HepG2 (cell line): Measurements from ENCODE around the gene CLASP1. TPM values are rescaled to one million over a fixed set of nuclear protein-coding genes. Genes with fewer than 3 reads are reported as not detected.

Experiments
- ATF7-NPFF ChIP-seq: sonication (generic); formaldehyde crosslinking; IDR thresholded peaks from 2 replicates; pipeline ENCODE4 v1.8.1; 2023; ENCODE audit warnings: mild to moderate bottlenecking, low read depth, missing genetic modification reagents, moderate library complexity
- FOXJ3 ChIP-seq: sonication (generic); formaldehyde crosslinking; IDR thresholded peaks from 2 replicates; pipeline ENCODE4 v1.4.0; 2020; ENCODE audit warnings: missing genetic modification reagents, mild to moderate bottlenecking, borderline replicate concordance
- GFI1 ChIP-seq: sonication (generic); formaldehyde crosslinking; IDR thresholded peaks from 2 replicates; pipeline ENCODE4 v1.5.0; 2020; ENCODE audit warnings: missing genetic modification reagents, mild to moderate bottlenecking, borderline replicate concordance
- KLF15 ChIP-seq: sonication (generic); formaldehyde crosslinking; IDR thresholded peaks from 2 replicates; pipeline ENCODE4 v1.8.1; 2023; ENCODE audit warnings: borderline replicate concordance, mild to moderate bottlenecking, inconsistent platforms, missing genetic modification reagents, mixed read lengths
- MTA1 ChIP-seq: sonication (generic); formaldehyde crosslinking; IDR thresholded peaks from 2 replicates; pipeline ENCODE4 v1.4.0; 2020; ENCODE audit warnings: missing genetic modification reagents, mild to moderate bottlenecking, borderline replicate concordance
- MTF2 ChIP-seq: sonication (generic); formaldehyde crosslinking; IDR thresholded peaks from 2 replicates; pipeline ENCODE4 v1.5.0; 2020; ENCODE audit warnings: missing genetic modification reagents, borderline replicate concordance
- NR3C1 ChIP-seq: sonication (generic); formaldehyde crosslinking; IDR thresholded peaks from 2 replicates; pipeline ENCODE4 v1.4.0; 2020; ENCODE audit warnings: missing genetic modification reagents
- RBFOX2 ChIP-seq: fragments of 200-400 bp; formaldehyde crosslinking; IDR thresholded peaks from 2 replicates; pipeline ENCODE4 v1.6.1; 2017; ENCODE audit warnings: low read depth, mild to moderate bottlenecking, low read length
- RFXAP ChIP-seq: sonication (generic); formaldehyde crosslinking; IDR thresholded peaks from 2 replicates; pipeline ENCODE4 v1.4.0; 2020; ENCODE audit warnings: missing genetic modification reagents, borderline replicate concordance
- SMAD1 ChIP-seq: sonication (generic); formaldehyde crosslinking; IDR thresholded peaks from 2 replicates; pipeline ENCODE4 v1.4.0; 2020; ENCODE audit warnings: missing genetic modification reagents, low read depth, mild to moderate bottlenecking, borderline replicate concordance
- SP4 ChIP-seq: sonication (generic); formaldehyde crosslinking; IDR thresholded peaks from 2 replicates; pipeline ENCODE4 v1.8.1; 2023; ENCODE audit warnings: mild to moderate bottlenecking, missing genetic modification reagents
- TEAD3 ChIP-seq: optimal IDR thresholded peaks from 2 replicates; pipeline ENCODE3; 2016; ENCODE audit warnings: borderline replicate concordance
- TOPORS ChIP-seq: sonication (generic); formaldehyde crosslinking; IDR thresholded peaks from 2 replicates; pipeline ENCODE4 v1.8.0; 2023; ENCODE audit warnings: mild to moderate bottlenecking, missing genetic modification reagents
- ZNF225 ChIP-seq: sonication (generic); formaldehyde crosslinking; IDR thresholded peaks from 2 replicates; pipeline ENCODE4 v1.4.0; 2020; ENCODE audit warnings: mild to moderate bottlenecking, missing genetic modification reagents
- ZNF251 ChIP-seq: sonication (generic); formaldehyde crosslinking; IDR thresholded peaks from 2 replicates; pipeline ENCODE4 v1.9.0; 2021; ENCODE audit warnings: mild to moderate bottlenecking, missing genetic modification reagents
- ZNF367 ChIP-seq: sonication (generic); formaldehyde crosslinking; IDR thresholded peaks from 2 replicates; pipeline ENCODE4 v1.4.0; 2020; ENCODE audit warnings: missing genetic modification reagents, borderline replicate concordance
- ZNF510 ChIP-seq: sonication (generic); formaldehyde crosslinking; IDR thresholded peaks from 2 replicates; pipeline ENCODE4 v1.4.0; 2020; ENCODE audit warnings: low read depth, mild to moderate bottlenecking, missing genetic modification reagents
- ZNF607 ChIP-seq: sonication (generic); formaldehyde crosslinking; IDR thresholded peaks from 2 replicates; pipeline ENCODE4 v1.5.1; 2020; ENCODE audit warnings: missing genetic modification reagents, mild to moderate bottlenecking, borderline replicate concordance
- ZNF709 ChIP-seq: sonication (generic); formaldehyde crosslinking; IDR thresholded peaks from 2 replicates; pipeline ENCODE4 v1.5.0; 2020; ENCODE audit warnings: mild to moderate bottlenecking, missing genetic modification reagents
- polyA plus RNA-seq, 8 experiments: library from polyadenylated mRNA; depleted of rRNA in 3 of 8; stranded (reverse) in 7 of 8; unstranded in 1 of 8; fragments of >200 nt; fragmentation: Illumina TruSeq in 4 of 8; extraction: Trizol in 4 of 8; gene quantifications; 2 replicates each; pipeline versions ENCODE4 v1.2.1 to v1.2.3, GENCODE V29; 2011 to 2016; ENCODE audit warnings: low read depth in 4 of 8, missing spikeins in 1 of 8, mixed read lengths in 1 of 8; ENCODE audit not compliant: insufficient read depth in 1 of 8
- total RNA-seq, 5 experiments: library from RNA; depleted of rRNA; stranded (reverse); fragments of >200 nt; fragmentation: Illumina TruSeq; extraction: Trizol; gene quantifications; 2 replicates each; pipeline ENCODE4 v1.2.3, GENCODE V29; 2016; ENCODE audit warnings: low read depth in 1 of 5
- TF ChIP-seq, protein P1 (sequence below): IDR thresholded peaks from 2 replicates; pipeline ENCODE4 v1.6.1; 2018; ENCODE audit warnings: missing genetic modification reagents, mild to moderate bottlenecking, missing compliant biosample characterization
- TF ChIP-seq, protein P2 (sequence below): IDR thresholded peaks from 2 replicates; pipeline ENCODE4 v1.4.0; 2020; ENCODE audit warnings: mild to moderate bottlenecking, missing genetic modification reagents
- TF ChIP-seq, protein P3 (sequence below): sonication (generic); formaldehyde crosslinking; conservative IDR thresholded peaks from 2 replicates; pipeline ENCODE4 v1.4.0; 2020; ENCODE audit warnings: missing genetic modification reagents

Gene CLASP1
- total and polyA plus RNA-seq, 2 of the 13 experiments (the other 11 are each of a cell fraction or from before 2014, with no cell fraction given): 11.7 to 47.9 TPM

DNA sequence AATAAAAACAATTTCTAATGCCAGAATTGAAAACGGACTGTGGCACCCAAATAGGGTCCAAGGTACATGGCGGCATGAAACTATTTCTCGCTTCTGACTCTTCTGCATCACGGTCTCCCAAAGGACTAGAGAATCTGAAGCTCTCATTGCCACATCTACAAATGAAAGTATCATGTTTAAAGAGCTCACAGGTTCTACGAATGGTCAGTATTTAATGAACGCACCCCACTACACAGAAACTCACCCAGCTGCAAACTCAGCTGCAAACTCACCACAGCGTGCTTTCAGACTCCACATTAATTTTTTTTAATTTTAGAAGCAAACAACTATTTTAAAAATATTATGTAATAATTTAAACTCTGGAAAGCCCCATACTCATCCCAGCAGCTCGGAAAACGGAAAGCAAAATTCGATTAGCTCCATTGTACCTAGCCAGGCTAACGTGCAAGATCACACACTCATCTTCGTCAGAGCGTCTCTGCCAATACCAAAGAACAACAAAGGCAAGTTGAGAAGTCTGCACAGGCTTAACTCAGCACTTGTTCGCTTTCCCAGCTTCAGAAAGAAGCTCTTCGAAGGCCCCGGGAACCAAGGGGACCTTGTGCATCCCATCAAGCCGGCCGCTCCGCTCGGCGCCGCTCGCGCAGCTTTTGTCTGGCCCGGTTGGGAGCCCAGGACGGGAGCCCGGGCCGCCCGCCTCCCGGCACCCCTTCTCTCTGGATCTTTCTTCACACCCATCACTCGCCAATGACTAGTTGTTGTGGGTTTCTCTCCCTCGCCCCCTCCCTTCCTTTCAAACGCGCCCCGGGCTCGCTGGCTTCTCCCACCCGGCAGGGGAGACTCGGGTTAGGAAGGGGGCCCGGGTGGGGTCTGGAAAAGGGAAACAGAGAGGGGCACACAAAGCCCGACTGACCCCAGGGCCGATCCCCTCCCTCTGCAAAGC lies 785 bp downstream of the CLASP1 start (continued):
- peak; percentile 49; the same call in 1 of the 2 replicates for TF ChIP-seq RBFOX2
- TF ChIP-seq MTF2 (CRISPR knock-in tag): no peak
- TF ChIP-seq ZNF251: no peak
- no peak for TF ChIP-seq SMAD1 (CRISPR knock-in tag)
- TF ChIP-seq ZNF225: no peak
- TF ChIP-seq, protein P1, sequence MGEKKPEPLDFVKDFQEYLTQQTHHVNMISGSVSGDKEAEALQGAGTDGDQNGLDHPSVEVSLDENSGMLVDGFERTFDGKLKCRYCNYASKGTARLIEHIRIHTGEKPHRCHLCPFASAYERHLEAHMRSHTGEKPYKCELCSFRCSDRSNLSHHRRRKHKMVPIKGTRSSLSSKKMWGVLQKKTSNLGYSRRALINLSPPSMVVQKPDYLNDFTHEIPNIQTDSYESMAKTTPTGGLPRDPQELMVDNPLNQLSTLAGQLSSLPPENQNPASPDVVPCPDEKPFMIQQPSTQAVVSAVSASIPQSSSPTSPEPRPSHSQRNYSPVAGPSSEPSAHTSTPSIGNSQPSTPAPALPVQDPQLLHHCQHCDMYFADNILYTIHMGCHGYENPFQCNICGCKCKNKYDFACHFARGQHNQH: no peak
- TF ChIP-seq, protein P2, sequence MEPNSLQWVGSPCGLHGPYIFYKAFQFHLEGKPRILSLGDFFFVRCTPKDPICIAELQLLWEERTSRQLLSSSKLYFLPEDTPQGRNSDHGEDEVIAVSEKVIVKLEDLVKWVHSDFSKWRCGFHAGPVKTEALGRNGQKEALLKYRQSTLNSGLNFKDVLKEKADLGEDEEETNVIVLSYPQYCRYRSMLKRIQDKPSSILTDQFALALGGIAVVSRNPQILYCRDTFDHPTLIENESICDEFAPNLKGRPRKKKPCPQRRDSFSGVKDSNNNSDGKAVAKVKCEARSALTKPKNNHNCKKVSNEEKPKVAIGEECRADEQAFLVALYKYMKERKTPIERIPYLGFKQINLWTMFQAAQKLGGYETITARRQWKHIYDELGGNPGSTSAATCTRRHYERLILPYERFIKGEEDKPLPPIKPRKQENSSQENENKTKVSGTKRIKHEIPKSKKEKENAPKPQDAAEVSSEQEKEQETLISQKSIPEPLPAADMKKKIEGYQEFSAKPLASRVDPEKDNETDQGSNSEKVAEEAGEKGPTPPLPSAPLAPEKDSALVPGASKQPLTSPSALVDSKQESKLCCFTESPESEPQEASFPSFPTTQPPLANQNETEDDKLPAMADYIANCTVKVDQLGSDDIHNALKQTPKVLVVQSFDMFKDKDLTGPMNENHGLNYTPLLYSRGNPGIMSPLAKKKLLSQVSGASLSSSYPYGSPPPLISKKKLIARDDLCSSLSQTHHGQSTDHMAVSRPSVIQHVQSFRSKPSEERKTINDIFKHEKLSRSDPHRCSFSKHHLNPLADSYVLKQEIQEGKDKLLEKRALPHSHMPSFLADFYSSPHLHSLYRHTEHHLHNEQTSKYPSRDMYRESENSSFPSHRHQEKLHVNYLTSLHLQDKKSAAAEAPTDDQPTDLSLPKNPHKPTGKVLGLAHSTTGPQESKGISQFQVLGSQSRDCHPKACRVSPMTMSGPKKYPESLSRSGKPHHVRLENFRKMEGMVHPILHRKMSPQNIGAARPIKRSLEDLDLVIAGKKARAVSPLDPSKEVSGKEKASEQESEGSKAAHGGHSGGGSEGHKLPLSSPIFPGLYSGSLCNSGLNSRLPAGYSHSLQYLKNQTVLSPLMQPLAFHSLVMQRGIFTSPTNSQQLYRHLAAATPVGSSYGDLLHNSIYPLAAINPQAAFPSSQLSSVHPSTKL (CRISPR knock-in tag): no peak
- 0 out of 2 replicates have a peak, but pooled peaks have one; percentile 6 for TF ChIP-seq MTA1 (CRISPR knock-in tag)
- TF ChIP-seq KLF15 (CRISPR knock-in tag): no peak
- peak; percentile 51; the same call in 1 of the 2 replicates for TF ChIP-seq RFXAP (CRISPR knock-in tag)
- TF ChIP-seq, protein P3, sequence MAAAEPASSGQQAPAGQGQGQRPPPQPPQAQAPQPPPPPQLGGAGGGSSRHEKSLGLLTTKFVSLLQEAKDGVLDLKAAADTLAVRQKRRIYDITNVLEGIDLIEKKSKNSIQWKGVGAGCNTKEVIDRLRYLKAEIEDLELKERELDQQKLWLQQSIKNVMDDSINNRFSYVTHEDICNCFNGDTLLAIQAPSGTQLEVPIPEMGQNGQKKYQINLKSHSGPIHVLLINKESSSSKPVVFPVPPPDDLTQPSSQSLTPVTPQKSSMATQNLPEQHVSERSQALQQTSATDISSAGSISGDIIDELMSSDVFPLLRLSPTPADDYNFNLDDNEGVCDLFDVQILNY (CRISPR knock-in tag): no peak
- TF ChIP-seq ZNF709: no peak
- no peak; the same call in 1 of the 2 replicates for TF ChIP-seq TOPORS (CRISPR knock-in tag)
- no peak for TF ChIP-seq ZNF510
- TF ChIP-seq ATF7-NPFF (CRISPR knock-in tag): no peak
- TF ChIP-seq SP4 (CRISPR knock-in tag): no peak
- TF ChIP-seq ZNF367: 0 out of 2 replicates have a peak, but pooled peaks have one; percentile 44
- no peak for TF ChIP-seq FOXJ3 (CRISPR knock-in tag)
- no peak for TF ChIP-seq TEAD3 (CRISPR knock-in tag)
- no peak for TF ChIP-seq ZNF607
- 0 out of 2 replicates have a peak, but pooled peaks have one; percentile 8 for TF ChIP-seq GFI1 (CRISPR knock-in tag)
- TF ChIP-seq NR3C1: no peak
